ENCODE results near the gene LPP. TPM values are rescaled to one million over a fixed set of nuclear protein-coding genes. Genes with fewer than 3 reads are reported as not detected.

LPP gene
- total RNA-seq, 4 donors from 2014 or later: 1,872 to 3,079 (median 2,300) TPM

GRCh38 chr3:188602111-188602510 is 448.2 kb downstream of the LPP start:
- intact Hi-C loops (cut with DNase I): no loop called here
- H3K4me1 ChIP-seq: peaks cover 10 to 70% (median 64%) of the 10 kb centered on the region in 4 donors
- no peak for TF ChIP-seq POLR2A (IDR thresholded peaks at IDR 0.05; ENCODE audit: low read depth)
- no peak for TF ChIP-seq CTCF (IDR thresholded peaks at IDR 0.05)
- TF ChIP-seq EP300 (IDR thresholded peaks at IDR 0.05): no peak
- no peak for TF ChIP-seq POLR2AphosphoS5 (IDR thresholded peaks at IDR 0.05)
- H3K9me3 ChIP-seq: no peaks in the 10 kb centered on the region
- H3K36me3 ChIP-seq: no peaks in the 10 kb centered on the region
- H3K4me3 ChIP-seq: no peak overlapping the region
- H3K27me3 ChIP-seq: no peaks in the 10 kb centered on the region
- no peak for DNase-seq (ENCODE audit: extremely low spot score)
- H3K27ac ChIP-seq (replicated peaks in 1 of 4): no peak overlapping the region

- no peaks in the 10 kb centered on the region for H3K36me3 ChIP-seq
- no peak overlapping the region for H3K27ac ChIP-seq (replicated peaks in 1 of 4)
- H3K27me3 ChIP-seq: no peaks in the 10 kb centered on the region
- no peak for DNase-seq (ENCODE audit: extremely low spot score)
- peaks cover 10 to 70% (median 63%) of the 10 kb centered on the region in 4 donors for H3K4me1 ChIP-seq
- H3K4me3 ChIP-seq: no peak overlapping the region
- H3K9me3 ChIP-seq: no peaks in the 10 kb centered on the region
- intact Hi-C loops (cut with DNase I): no loop called here
- WGBS: 79% methylated on average over 3 of the region's 3 CpGs
- TF ChIP-seq EP300 (IDR thresholded peaks at IDR 0.05) (no peak), CTCF (IDR thresholded peaks at IDR 0.05) (no peak), POLR2A (IDR thresholded peaks at IDR 0.05; ENCODE audit: low read depth) (no peak)
Observed at GRCh38 chr3:188602620-188603019, 448.7 kb downstream of the LPP start.

- Histone ChIP-seq H3K9me3 (no peaks in the 10 kb centered on the region), H3K27me3 (no peaks in the 10 kb centered on the region), H3K36me3 (peaks cover 7 to 9% (median 8%) of the 10 kb centered on the region in 4 donors), H3K4me3 (no peak overlapping the region), H3K27ac (replicated peaks in 1 of 4) (peak overlapping the region; percentile 13 to 71 (median 42)), H3K4me1 (peaks cover 10 to 62% (median 53%) of the 10 kb centered on the region in 4 donors)
- TF ChIP-seq POLR2A (IDR thresholded peaks at IDR 0.05; ENCODE audit: low read depth): no peak
- peak in 1 of 2 donors; percentile 36 for TF ChIP-seq POLR2AphosphoS5 (IDR thresholded peaks at IDR 0.05)
- no peak for DNase-seq (ENCODE audit: extremely low spot score)
- intact Hi-C loops (cut with DNase I): no loop called here
- WGBS: 91% methylated on average over 1 of the region's 1 CpG
Observed at GRCh38 chr3:188604651-188605050, 450.7 kb downstream of the LPP start.

- no peak for TF ChIP-seq POLR2A (IDR thresholded peaks at IDR 0.05; ENCODE audit: low read depth)
- no peak for TF ChIP-seq POLR2AphosphoS5 (IDR thresholded peaks at IDR 0.05)
- TF ChIP-seq EP300 (IDR thresholded peaks at IDR 0.05): no peak
- TF ChIP-seq CTCF (IDR thresholded peaks at IDR 0.05): no peak
- H3K9me3 ChIP-seq: no peaks in the 10 kb centered on the region
- peak overlapping the region in 3 of 4 donors; percentile 13 to 71 (median 64) for H3K27ac ChIP-seq (replicated peaks in 1 of 4)
- H3K4me3 ChIP-seq: no peak overlapping the region
- H3K27me3 ChIP-seq: no peaks in the 10 kb centered on the region
- H3K4me1 ChIP-seq: peaks cover 10 to 68% (median 55%) of the 10 kb centered on the region in 4 donors
- intact Hi-C loops (cut with DNase I): no loop called here
- peaks cover 13 to 15% (median 14%) of the 10 kb centered on the region in 4 donors for H3K36me3 ChIP-seq
- no peak for DNase-seq (ENCODE audit: extremely low spot score)
Observed at GRCh38 chr3:188605231-188605630, 451.3 kb downstream of the LPP start.

- Histone ChIP-seq H3K9me3 (no peaks in the 10 kb centered on the region), H3K27ac (replicated peaks in 1 of 4) (peak overlapping the region; percentile 64 to 71 (median 64)), H3K4me3 (no peak overlapping the region), H3K27me3 (no peaks in the 10 kb centered on the region), H3K4me1 (peaks cover 10 to 74% (median 59%) of the 10 kb centered on the region in 4 donors), H3K36me3 (peaks cover 13 to 21% (median 17%) of the 10 kb centered on the region in 4 donors)
- DNase-seq (ENCODE audit: extremely low spot score): no peak
- WGBS: 83% methylated on average over 5 of the region's 5 CpGs
- intact Hi-C loops (cut with DNase I): no loop called here
- TF ChIP-seq EP300 (IDR thresholded peaks at IDR 0.05): no peak
- no peak for TF ChIP-seq POLR2A (IDR thresholded peaks at IDR 0.05; ENCODE audit: low read depth)
- peak in 1 of 2 donors; percentile 30 for TF ChIP-seq POLR2AphosphoS5 (IDR thresholded peaks at IDR 0.05)
Observed at GRCh38 chr3:188605905-188606304, 451.9 kb downstream of the LPP start.

GRCh38 chr3:188607805-188608315 is 453.9 kb downstream of the LPP start:
- H3K4me1 ChIP-seq: peaks cover 13 to 87% (median 68%) of the 10 kb centered on the region in 4 donors

More at GRCh38 chr3:188607805-188608315, 453.9 kb downstream of the LPP start:
- no peak for DNase-seq (ENCODE audit: extremely low spot score)
- intact Hi-C loops (cut with DNase I): no loop called here
- Histone ChIP-seq H3K9me3 (no peaks in the 10 kb centered on the region), H3K27ac (replicated peaks in 1 of 4) (peak overlapping the region; percentile 21 to 71 (median 64)), H3K4me3 (no peak overlapping the region), H3K27me3 (no peaks in the 10 kb centered on the region), H3K36me3 (peaks cover 13 to 22% (median 18%) of the 10 kb centered on the region in 4 donors)
- no peak for TF ChIP-seq EP300 (IDR thresholded peaks at IDR 0.05)
- no peak for TF ChIP-seq CTCF (IDR thresholded peaks at IDR 0.05)
- TF ChIP-seq POLR2A (IDR thresholded peaks at IDR 0.05; ENCODE audit: low read depth): no peak
- TF ChIP-seq POLR2AphosphoS5 (IDR thresholded peaks at IDR 0.05): peak in 1 of 2 donors; percentile 35
